SK-N-MC (cell line): ENCODE results near the gene TSGA10IP.

Experiments used
- EZH2 ChIP-seq: fragments of 200-600 bp; sonication (generic); IDR thresholded peaks from one replicate; pipeline ENCODE4 v1.6.1; 2017; ENCODE audit warnings: antibody characterized with exemption
- FOXP2 ChIP-seq: optimal IDR thresholded peaks from 2 replicates; pipeline ENCODE3; 2011; ENCODE audit warnings: mild to moderate bottlenecking, moderate library complexity; ENCODE audit not compliant: insufficient read depth; ENCODE audit errors: extremely low read length, control extremely low read depth
- POLR2AphosphoS5 ChIP-seq: IDR thresholded peaks from 2 replicates; pipeline ENCODE4 v1.6.1; 2012; ENCODE audit warnings: mild to moderate bottlenecking, low read depth, low read length, borderline replicate concordance

DNA sequence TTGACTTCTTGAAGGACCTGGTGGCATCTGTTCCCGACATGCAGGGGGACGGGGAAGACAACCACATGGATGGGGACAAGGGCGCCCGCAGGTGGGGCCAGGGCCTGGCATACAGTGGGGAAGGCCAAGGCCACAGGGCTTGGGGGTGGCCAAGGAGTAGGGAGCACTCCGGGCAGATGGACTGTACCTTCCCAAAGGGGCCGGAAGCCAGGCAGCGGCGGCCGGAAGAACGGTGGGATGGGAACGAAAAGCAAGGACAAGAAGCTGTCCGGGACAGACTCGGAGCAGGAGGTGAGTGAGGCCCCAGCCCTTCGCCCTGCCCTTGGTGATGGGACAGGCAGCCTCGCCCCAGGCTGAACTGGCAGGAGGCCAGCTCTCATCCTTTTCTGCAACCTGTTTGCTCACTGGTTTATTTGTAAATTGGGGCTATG lies 24.9 kb upstream of the TSGA10IP start:
- TF ChIP-seq EZH2 (no peak), POLR2AphosphoS5 (no peak), FOXP2 (no peak)
